Ascending aorta (tissue), 2 donors: ENCODE data around the gene RAB6B. TPM values are rescaled to one million over a fixed set of nuclear protein-coding genes. Genes with fewer than 3 reads are reported as not detected.

Experiments used
- DNase-seq, 2 donors: peaks; one replicate each; pipeline ENCODE4 v3.0.0-alpha.2; 2019; ENCODE audit warnings: low spot score in 2 of 2
- H3K27ac ChIP-seq, 2 donors: fragments of 200-600 bp; sonication (generic); one replicate each; pipeline ENCODE4 v1.5.1; 2016 to 2017; ENCODE audit warnings: mild to moderate bottlenecking in 1 of 2
- H3K27me3 ChIP-seq: fragments of 200-600 bp; sonication (generic); one replicate; pipeline ENCODE4 v1.5.1; 2017
- H3K36me3 ChIP-seq, 2 donors: fragments of 200-600 bp; sonication (generic); one replicate each; pipeline ENCODE4 v1.5.1; 2016
- H3K4me1 ChIP-seq, 2 donors: fragments of 200-600 bp; sonication (generic); one replicate each; pipeline ENCODE4 v1.5.1; 2016 to 2017; ENCODE audit warnings: mild to moderate bottlenecking in 1 of 2
- H3K4me3 ChIP-seq, 2 donors: fragments of 200-600 bp; sonication (generic); one replicate each; pipeline ENCODE4 v1.5.1; 2016 to 2017; ENCODE audit warnings: mild to moderate bottlenecking in 1 of 2
- H3K9me3 ChIP-seq, 2 donors: fragments of 200-600 bp; sonication (generic); one replicate each; pipeline ENCODE4 v1.5.1; 2016
- intact Hi-C: fragments of 100-400 bp; cut with DNase I; formaldehyde crosslinking; loops from one replicate; pipeline ENCODE4 v1.15.1; 2023
- total RNA-seq: library from RNA; depleted of rRNA; stranded (reverse); fragments of >200 nt; gene quantifications from one replicate; pipeline ENCODE4 v1.1.0, GENCODE V29; 2016
- TF ChIP-seq, protein P1 (sequence below), 3 experiments: fragments of 200-600 bp in 2 of 3; fragments of 450-650 bp in 1 of 3; sonication (generic) in 2 of 3; IDR thresholded peaks; one replicate each; pipeline ENCODE4 v1.5.1; 2016 to 2019; ENCODE audit warnings: antibody characterized with exemption in 3 of 3, mild to moderate bottlenecking in 1 of 3, moderate library complexity in 1 of 3

The RAB6B gene
- total RNA-seq, 1 donor from 2014 or later: 0.75 TPM

GRCh38 chr3:133941415-133941821 lies 45.7 kb upstream of the RAB6B start:
- peaks cover 3 to 36% of the 10 kb centered on the region in 2 donors for H3K4me1 ChIP-seq
- peak in 1 of 2 donors; percentile 67 for DNase-seq
- H3K27ac ChIP-seq: peak overlapping the region in 1 of 2 donors; percentile 63
- no peaks in the 10 kb centered on the region for H3K9me3 ChIP-seq
- no peaks in the 10 kb centered on the region for H3K27me3 ChIP-seq
- H3K4me3 ChIP-seq: no peak overlapping the region
- intact Hi-C loops: no loop called here
- H3K36me3 ChIP-seq: no peaks in the 10 kb centered on the region
- TF ChIP-seq, protein P1, sequence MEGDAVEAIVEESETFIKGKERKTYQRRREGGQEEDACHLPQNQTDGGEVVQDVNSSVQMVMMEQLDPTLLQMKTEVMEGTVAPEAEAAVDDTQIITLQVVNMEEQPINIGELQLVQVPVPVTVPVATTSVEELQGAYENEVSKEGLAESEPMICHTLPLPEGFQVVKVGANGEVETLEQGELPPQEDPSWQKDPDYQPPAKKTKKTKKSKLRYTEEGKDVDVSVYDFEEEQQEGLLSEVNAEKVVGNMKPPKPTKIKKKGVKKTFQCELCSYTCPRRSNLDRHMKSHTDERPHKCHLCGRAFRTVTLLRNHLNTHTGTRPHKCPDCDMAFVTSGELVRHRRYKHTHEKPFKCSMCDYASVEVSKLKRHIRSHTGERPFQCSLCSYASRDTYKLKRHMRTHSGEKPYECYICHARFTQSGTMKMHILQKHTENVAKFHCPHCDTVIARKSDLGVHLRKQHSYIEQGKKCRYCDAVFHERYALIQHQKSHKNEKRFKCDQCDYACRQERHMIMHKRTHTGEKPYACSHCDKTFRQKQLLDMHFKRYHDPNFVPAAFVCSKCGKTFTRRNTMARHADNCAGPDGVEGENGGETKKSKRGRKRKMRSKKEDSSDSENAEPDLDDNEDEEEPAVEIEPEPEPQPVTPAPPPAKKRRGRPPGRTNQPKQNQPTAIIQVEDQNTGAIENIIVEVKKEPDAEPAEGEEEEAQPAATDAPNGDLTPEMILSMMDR (IDR thresholded peaks at IDR 0.05): peak in 1 of 3 experiments; percentile 23

GRCh38 chr3:133940536-133940935 lies 44.9 kb upstream of the RAB6B start:
- TF ChIP-seq, protein P1 (IDR thresholded peaks at IDR 0.05): no peak
- no peak overlapping the region for H3K27ac ChIP-seq
- H3K9me3 ChIP-seq: no peaks in the 10 kb centered on the region
- no peaks in the 10 kb centered on the region for H3K36me3 ChIP-seq
- no peaks in the 10 kb centered on the region for H3K27me3 ChIP-seq
- H3K4me3 ChIP-seq: no peak overlapping the region
- peak in 1 of 2 donors; percentile 46 for DNase-seq
- intact Hi-C loops: no loop called here
- H3K4me1 ChIP-seq: peaks cover 3 to 36% of the 10 kb centered on the region in 2 donors

- H3K4me1 ChIP-seq: peaks cover 3 to 29% of the 10 kb centered on the region in 2 donors
- intact Hi-C loops: loop anchor here (5.0 kb wide), 1 partner anchor 93 kb away; no protein-coding TSS in a partner anchor
- H3K4me3 ChIP-seq: no peak overlapping the region
- peak in 1 of 2 donors; percentile 33 for DNase-seq
- no peaks in the 10 kb centered on the region for H3K36me3 ChIP-seq
- no peaks in the 10 kb centered on the region for H3K9me3 ChIP-seq
- no peak overlapping the region for H3K27ac ChIP-seq
- TF ChIP-seq, protein P1 (IDR thresholded peaks at IDR 0.05): no peak
- no peaks in the 10 kb centered on the region for H3K27me3 ChIP-seq
These were observed 43.8 kb upstream of the RAB6B start for GRCh38 chr3:133939463-133939835.

DNA sequence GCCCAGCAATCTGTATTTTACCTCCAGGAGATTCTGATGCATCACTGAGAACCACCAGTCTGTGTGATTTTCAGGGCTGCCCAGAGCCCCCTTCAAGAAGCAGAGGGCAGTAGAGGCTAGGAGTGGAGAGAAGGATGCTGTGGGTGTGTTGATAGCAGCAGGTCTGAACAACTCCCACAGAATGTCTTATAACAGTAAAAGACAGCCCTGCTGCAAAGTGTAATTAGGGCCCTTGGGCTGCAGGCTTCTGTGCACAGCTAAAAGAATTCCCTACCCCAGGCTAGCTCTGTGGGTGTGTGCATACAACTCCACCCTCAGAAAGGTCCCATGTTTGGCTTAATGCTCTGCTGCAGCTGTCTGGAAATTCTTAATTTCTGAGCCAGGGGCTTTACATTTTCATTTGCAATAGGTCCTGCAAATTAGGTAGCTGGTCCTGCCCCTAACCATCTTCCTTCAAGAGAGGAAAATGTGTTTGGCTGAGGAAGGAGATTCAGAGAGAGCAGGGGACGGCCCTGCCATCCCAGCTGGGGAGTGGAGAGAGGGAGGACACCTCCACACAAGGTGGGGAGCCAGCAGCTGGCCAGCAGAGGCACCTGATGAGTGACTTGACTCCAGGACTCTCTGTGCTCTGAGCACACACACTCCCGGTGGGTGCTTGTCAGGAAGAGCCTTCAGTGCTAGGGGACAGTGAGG lies 43.2 kb upstream of the RAB6B start:
- TF ChIP-seq, protein P1 (IDR thresholded peaks at IDR 0.05): no peak
- Histone ChIP-seq H3K27ac (no peak overlapping the region), H3K4me1 (peaks cover 3 to 24% of the 10 kb centered on the region in 2 donors), H3K27me3 (no peaks in the 10 kb centered on the region), H3K4me3 (no peak overlapping the region), H3K9me3 (no peaks in the 10 kb centered on the region), H3K36me3 (no peaks in the 10 kb centered on the region)
- intact Hi-C loops: loop anchor here (5.0 kb wide), 1 partner anchor 93 kb away; no protein-coding TSS in a partner anchor
- peak in 1 of 2 donors; percentile 46 for DNase-seq

DNA sequence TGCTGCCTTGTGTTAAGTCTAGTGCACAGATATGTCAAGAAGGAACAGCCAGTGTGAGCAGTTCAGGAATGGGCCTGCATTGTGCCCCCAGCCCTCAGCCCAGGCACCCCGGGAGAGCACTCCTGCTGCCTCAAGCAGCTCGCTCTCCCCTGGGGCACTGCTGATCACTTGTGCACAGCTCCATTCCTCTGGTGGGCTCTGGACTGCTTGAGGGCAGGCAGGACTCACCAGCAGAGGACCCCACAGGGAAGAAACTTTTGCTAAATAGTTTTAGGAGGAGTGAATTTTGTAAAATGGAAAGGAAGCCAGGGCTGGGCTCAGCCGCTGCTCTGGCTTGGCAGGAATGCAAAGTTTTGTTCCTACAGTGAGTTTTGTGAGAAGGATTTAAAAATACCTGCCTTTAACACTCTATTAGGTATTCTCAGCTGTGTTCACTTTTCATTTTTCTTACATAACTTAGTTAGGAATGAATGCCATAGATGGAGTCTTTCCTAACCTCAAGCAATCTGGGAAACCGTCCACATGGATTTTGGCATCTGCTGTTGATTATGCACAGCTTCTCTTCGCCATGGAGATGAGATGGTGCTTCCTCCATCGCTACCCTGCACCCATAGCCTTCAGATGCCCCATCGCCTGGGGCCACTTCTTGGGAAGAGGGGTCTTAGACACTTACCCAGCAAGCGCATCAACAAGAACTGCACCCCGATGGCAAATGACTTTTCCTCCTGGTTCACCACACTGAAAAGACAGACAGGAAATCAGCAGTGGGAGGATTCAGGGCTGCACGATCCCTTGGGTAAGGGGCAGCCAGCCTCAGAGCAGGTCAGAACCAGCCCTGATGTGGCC lies 42.3 kb upstream of the RAB6B start:
- Histone ChIP-seq H3K4me1 (peaks cover 3 to 19% of the 10 kb centered on the region in 2 donors), H3K9me3 (no peaks in the 10 kb centered on the region), H3K27me3 (no peaks in the 10 kb centered on the region), H3K4me3 (no peak overlapping the region), H3K36me3 (no peaks in the 10 kb centered on the region), H3K27ac (peak overlapping the region; percentile 32 to 45)
- intact Hi-C loops: loop anchor here (5.0 kb wide), 1 partner anchor 94 kb away; no protein-coding TSS in a partner anchor
- TF ChIP-seq, protein P1 (IDR thresholded peaks at IDR 0.05): no peak
- peak in 1 of 2 donors; percentile 65 for DNase-seq
